ENCODE data around the gene TJP3.

Gene TJP3

DNA sequence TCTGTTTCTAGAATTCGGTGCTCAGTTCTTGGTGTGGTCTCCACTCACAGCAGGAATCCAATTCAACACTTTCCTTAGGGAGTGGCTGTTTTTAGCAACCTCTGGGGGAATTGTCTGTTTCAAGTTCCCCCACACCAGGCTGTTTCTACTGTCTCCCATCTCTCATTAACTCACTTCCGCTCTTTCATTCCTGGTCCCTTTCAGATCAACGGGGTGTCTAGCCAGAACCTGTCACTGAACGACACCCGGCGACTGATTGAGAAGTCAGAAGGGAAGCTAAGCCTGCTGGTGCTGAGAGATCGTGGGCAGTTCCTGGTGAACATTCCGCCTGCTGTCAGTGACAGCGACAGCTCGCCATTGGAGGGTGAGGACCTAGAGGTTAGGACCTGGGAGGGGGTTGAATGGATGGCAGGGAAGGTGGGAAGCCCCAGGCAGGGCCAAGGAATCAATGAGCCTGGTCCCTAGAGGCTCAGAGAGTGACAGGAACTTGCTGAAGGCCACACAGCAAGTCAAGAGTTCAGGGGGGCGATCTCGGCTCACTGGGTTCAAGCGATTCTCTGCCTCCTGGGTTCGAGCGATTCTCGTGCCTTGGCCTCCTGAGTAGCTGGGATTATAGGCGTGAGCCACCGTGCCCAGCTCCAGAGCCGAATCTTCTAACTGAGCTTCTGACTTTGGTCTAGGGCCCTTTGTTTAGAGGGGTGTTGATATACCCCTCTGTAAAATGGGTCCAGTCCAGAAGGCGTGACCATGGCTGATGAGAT lies 25.5 kb downstream of the TJP3 start:
- ChIA-PET CTCF (interaction anchor here (1.3 to 2.0 kb wide), 2 partner anchors 14 to 15 kb away, joined by 3 to 5 read pairs; no protein-coding TSS in a partner anchor), POLR2A (no interaction called here)
- TF ChIP-seq, protein P1, sequence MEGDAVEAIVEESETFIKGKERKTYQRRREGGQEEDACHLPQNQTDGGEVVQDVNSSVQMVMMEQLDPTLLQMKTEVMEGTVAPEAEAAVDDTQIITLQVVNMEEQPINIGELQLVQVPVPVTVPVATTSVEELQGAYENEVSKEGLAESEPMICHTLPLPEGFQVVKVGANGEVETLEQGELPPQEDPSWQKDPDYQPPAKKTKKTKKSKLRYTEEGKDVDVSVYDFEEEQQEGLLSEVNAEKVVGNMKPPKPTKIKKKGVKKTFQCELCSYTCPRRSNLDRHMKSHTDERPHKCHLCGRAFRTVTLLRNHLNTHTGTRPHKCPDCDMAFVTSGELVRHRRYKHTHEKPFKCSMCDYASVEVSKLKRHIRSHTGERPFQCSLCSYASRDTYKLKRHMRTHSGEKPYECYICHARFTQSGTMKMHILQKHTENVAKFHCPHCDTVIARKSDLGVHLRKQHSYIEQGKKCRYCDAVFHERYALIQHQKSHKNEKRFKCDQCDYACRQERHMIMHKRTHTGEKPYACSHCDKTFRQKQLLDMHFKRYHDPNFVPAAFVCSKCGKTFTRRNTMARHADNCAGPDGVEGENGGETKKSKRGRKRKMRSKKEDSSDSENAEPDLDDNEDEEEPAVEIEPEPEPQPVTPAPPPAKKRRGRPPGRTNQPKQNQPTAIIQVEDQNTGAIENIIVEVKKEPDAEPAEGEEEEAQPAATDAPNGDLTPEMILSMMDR (IDR thresholded peaks at IDR 0.05; ENCODE audit: control extremely low read depth, extremely low read depth, low read depth, missing control alignments): no peak

DNA sequence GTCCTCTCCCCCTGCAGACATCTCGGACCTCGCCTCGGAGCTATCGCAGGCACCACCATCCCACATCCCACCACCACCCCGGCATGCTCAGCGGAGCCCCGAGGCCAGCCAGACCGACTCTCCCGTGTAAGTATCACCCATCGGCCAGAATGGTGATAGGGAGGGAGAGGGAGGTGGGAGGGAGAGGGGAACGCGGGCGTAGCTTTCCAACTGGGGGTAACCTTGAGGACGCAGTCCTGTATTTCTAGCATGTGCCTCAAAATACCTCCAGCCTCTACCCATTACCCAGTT lies 26.1 kb downstream of the TJP3 start:
- TF ChIP-seq, protein P1 (IDR thresholded peaks at IDR 0.05; ENCODE audit: control extremely low read depth, extremely low read depth, low read depth, missing control alignments): no peak
- ChIA-PET CTCF (interaction anchor here (1.3 to 2.0 kb wide), 2 partner anchors 14 to 16 kb away, joined by 3 to 5 read pairs; no protein-coding TSS in a partner anchor), POLR2A (no interaction called here)
- no peak for DNase-seq (ENCODE audit: extremely low spot score)

More for the DNA sequence above, 25.5 kb downstream of the TJP3 start:
- no peak for DNase-seq (ENCODE audit: extremely low spot score)

DNA sequence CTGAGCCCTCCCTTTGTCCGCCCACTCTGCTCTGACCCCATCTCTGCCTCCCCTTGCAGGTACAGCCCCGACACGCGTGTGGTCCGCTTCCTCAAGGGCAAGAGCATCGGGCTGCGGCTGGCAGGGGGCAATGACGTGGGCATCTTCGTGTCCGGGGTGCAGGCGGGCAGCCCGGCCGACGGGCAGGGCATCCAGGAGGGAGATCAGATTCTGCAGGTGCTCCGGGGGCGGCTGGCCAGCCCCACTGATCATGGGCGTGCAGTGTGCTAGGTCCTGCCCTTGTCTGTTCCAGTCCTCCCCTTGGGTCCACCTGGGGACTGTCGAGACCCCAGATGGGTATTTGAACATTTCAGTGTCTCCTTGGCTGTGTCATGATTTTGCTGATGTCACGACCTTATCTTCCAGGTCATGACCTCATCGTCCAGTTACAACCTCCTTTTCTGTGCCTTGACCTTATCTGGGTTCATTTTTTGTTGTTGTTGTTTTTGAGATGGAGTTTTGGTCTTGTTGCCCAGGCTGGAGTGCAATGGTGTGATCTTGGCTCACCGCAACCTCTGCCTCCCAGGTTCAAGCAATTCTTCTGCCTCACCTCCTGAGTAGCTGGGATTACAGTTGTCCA lies 28.0 kb downstream of the TJP3 start:
- DNase-seq (ENCODE audit: extremely low spot score): no peak
- ChIA-PET CTCF (interaction anchor here (0.8 kb wide), 1 partner anchor 16 kb away, joined by 3 read pairs; no protein-coding TSS in a partner anchor), POLR2A (no interaction called here)
- TF ChIP-seq, protein P1 (IDR thresholded peaks at IDR 0.05; ENCODE audit: control extremely low read depth, extremely low read depth, low read depth, missing control alignments): no peak

DNA sequence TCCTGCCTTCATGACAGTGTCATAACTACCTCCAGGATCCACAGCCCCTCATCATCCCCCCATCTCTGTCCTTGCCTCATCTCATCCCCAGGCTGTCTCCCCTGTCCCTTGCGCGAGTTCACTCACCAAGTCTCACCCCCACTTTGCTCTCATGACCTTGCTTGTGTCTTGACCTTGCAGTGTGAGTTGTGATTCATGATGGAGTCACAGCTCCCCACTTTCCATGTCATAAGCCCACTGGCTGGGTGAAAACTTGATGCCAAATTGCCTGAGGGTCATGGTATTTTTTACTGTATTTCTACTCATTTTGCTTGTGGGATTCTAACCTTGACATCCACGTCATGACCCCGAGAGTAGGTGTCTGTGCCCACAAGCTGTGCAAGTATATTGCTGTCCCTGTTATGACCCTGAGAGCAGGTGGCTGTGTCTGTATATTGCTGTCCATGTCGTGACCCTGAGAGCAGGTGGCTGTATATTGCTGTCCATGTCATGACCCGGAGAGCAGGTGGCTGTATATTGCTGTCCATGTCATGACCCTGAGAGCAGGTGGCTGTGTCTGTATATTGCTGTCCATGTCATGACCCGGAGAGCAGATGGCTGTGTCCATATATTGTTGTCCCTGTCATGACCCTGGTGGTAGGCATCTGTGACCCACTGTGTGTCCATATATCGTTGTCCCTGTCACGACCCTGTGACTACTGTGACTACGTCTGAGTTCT lies 29.5 kb downstream of the TJP3 start:
- TF ChIP-seq, protein P1 (IDR thresholded peaks at IDR 0.05; ENCODE audit: control extremely low read depth, extremely low read depth, low read depth, missing control alignments): no peak
- ChIA-PET POLR2A (no interaction called here), CTCF (no interaction called here)
- no peak for DNase-seq (ENCODE audit: extremely low spot score)

DNA sequence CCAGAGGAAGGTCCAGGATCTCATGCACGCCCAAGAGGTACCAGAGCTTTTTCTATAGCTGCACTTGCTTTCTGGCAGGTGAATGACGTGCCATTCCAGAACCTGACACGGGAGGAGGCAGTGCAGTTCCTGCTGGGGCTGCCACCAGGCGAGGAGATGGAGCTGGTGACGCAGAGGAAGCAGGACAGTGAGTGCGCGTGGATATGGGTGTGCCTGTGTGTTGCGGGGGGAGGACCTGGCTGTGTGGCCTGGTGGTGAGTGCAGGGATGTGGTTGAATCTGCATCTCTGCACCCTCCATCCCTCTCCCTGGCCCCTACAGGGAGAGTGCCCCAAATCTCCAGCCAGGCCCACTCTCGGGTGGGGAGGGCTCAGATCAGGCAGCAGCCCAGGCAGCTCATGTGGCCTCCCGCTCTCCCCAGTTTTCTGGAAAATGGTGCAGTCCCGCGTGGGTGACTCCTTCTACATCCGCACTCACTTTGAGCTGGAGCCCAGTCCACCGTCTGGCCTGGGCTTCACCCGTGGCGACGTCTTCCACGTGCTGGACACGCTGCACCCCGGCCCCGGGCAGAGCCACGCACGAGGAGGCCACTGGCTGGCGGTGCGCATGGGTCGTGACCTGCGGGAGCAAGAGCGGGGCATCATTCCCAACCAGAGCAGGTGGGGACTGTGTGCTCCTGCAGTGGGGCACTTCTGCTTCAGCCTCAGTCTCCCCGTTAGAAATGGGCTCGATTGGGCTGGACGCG lies 30.5 kb downstream of the TJP3 start:
- DNase-seq (ENCODE audit: extremely low spot score): no peak
- TF ChIP-seq, protein P1 (IDR thresholded peaks at IDR 0.05; ENCODE audit: control extremely low read depth, extremely low read depth, low read depth, missing control alignments): no peak
- ChIA-PET CTCF (no interaction called here), POLR2A (no interaction called here)

DNA sequence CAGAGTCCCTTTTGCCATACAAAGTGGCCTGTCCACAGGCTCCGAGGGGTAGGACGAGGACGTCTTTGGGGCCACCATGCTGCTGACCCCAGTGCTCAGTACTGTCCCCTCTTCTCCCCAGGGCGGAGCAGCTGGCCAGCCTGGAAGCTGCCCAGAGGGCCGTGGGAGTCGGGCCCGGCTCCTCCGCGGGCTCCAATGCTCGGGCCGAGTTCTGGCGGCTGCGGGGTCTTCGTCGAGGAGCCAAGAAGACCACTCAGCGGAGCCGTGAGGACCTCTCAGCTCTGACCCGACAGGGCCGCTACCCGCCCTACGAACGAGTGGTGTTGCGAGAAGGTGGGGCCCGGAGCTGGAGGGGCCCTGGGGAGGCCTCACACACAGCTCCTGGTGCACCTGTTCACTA lies 32.2 kb downstream of the TJP3 start:
- CTCF ChIA-PET: interaction anchor here (1.0 to 1.2 kb wide), 2 partner anchors 17 to 21 kb away, joined by 3 read pairs; partner anchors contain the start of gene APBA3
- DNase-seq (ENCODE audit: extremely low spot score): no peak

More for the DNA sequence above, 32.2 kb downstream of the TJP3 start:
- POLR2A ChIA-PET: no interaction called here
- TF ChIP-seq, protein P1 (IDR thresholded peaks at IDR 0.05; ENCODE audit: control extremely low read depth, extremely low read depth, low read depth, missing control alignments): no peak
